GM19351 (cell line): Measurements from ENCODE around the gene RNF8.
"Not testable (repeated sequence)": the region's sequence is repeated elsewhere in the genome, so short reads cannot be mapped to it uniquely, and the experiment has no call there.

Experiments
- ATAC-seq: cut with Tn5 transposase; IDR thresholded peaks from one replicate; pipeline ENCODE4 v1.9.1; 2021; ENCODE audit warnings: mild to moderate bottlenecking, moderate library complexity; ENCODE audit not compliant: unreplicated experiment

The RNF8 gene

GRCh38 chr6:37393381-37393929 is 39.7 kb downstream of the RNF8 start:
- no peak for ATAC-seq

GRCh38 chr6:37396571-37397180 is 42.9 kb downstream of the RNF8 start:
- no peak for ATAC-seq

DNA sequence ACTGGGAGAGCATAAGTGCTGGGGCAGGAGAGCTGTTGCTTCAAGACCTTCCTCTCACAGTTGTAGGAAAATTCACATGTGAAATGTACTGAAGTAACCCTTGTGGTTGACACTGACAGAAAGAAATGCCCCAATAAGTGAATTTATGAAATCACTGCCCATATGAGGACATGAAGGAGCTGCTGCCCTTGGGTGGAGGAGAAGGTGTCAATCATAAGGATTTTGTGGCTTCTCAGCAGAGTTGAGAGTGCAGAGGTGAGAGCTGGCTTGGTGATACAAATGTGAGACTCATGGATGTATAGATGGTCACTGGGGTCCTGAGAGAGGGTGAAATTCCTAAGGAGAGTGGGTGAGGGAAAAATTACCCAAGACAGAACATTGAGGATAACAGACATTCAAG is 45.3 kb downstream of the RNF8 start:
- no peak for ATAC-seq

GRCh38 chr6:37399795-37400490 is 46.2 kb downstream of the RNF8 start:
- ATAC-seq, result no peak

DNA sequence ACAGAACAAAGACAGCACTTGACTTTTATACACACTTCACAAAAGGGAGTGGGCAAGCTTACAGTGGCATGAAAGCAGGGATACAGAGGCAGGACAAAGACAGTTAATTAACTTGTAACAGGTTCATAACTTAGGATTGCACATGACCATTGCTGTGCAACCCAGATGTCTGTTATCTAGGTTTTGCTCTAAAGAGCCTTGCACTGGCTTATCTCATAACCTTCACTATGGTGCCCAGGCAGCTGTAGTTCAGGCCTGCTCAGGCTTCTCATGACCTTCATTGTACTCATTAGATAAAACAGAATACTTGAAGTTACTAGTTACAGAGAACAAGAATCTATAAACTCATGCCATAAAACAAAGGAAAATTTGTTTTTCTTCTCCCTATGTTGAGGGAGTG is 47.9 kb downstream of the RNF8 start:
- not testable (repeated sequence) for ATAC-seq

GRCh38 chr6:37406726-37407341 is 53.1 kb downstream of the RNF8 start:
- no peak for ATAC-seq

GRCh38 chr6:37407948-37408347 is 54.2 kb downstream of the RNF8 start:
- no peak for ATAC-seq

GRCh38 chr6:37409501-37409900 is 55.7 kb downstream of the RNF8 start:
- no peak for ATAC-seq

- ATAC-seq, result no peak
These were observed 63.6 kb downstream of the RNF8 start for GRCh38 chr6:37417393-37417792.

DNA sequence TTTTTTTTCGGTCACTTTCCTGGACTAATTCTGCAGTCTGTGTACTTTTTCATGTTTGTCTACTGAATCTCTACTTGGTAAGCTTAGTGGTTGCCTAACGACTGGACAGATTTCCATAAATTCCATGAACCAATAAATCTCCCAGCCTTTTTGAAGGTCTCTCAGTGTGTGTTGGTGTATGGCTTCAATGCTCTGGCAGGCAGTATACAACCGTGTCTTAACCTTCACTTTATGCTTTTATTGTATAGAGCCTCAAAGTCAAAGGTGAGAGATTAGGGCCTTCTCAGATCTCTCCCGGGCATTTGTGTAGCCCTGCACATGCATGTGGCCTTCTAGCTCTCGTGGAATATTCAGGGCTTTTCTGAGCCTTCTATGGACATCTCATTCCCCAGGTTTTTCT is 64.9 kb downstream of the RNF8 start:
- no peak for ATAC-seq

DNA sequence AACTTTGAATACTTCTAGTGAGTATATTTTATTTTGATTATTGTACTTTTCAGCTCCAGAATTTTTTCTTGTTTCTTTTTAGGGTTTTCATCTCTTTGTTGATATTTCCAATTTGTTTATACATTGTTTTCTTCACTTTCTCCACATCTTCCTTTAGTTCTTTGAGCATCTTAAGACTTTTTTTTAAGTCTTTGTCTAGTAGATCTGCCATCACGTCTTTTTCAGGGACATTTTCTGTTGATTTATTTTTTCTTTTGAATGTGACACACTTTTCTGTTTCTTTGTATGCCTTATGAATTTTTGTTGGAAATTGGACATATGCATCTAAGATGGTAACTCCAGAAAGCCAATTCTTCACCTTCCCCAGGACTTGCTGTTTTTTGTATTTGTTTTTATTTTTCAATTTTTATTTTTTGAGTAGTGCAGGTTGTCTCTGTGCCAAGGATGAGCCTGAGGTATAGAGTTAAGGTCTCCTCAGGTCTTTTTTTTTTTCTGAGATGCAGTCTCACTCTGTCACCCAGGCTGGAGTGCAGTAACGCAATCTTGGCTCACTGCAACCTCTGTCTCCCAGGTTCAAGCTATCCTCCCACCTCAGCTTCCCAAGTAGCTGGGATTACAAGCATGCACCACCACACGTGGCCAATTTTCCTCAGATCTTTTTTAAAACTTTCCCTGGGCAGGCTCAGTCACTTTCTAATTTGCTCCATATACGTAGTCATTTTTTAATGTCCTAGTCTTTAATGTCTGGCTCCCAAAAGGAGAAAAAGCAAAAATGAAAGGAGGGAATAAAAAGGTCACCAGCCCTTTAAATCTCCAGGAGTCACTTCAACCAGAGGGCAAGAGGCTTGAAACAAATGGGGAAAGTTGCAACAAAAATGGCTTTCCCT is 72.5 kb downstream of the RNF8 start:
- ATAC-seq, result no peak

DNA sequence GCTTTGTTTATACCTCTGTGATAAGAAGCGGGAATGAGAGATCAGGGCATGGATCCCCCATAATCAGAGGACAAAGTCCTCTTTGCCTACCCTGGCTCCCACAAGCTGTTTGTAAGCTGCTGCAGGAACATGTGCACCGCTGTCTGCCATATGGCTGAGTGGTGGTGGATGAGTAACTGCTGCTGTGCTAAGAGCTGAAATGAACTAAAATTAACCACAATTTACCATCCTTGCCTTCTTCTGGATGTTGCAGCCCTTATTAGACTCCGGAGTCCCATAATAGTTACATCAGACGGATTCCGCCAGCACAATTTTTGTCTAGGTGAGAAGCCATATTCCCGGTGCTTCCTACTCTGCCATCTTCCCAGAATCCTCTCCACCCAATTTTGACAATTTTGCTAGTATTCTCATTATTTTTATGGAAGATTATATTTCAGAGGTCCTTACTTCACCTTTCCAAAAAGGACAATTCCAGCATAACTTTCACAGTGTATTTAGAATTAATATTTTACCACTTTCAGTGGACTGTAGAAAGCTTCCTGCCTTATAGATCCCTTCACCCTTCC is 73.2 kb downstream of the RNF8 start:
- ATAC-seq, result no peak

- ATAC-seq, result no peak
These were observed 75.6 kb downstream of the RNF8 start for GRCh38 chr6:37429352-37429750.

- ATAC-seq, result peak; percentile 1
These were observed 78.8 kb downstream of the RNF8 start for GRCh38 chr6:37432590-37432915.

DNA sequence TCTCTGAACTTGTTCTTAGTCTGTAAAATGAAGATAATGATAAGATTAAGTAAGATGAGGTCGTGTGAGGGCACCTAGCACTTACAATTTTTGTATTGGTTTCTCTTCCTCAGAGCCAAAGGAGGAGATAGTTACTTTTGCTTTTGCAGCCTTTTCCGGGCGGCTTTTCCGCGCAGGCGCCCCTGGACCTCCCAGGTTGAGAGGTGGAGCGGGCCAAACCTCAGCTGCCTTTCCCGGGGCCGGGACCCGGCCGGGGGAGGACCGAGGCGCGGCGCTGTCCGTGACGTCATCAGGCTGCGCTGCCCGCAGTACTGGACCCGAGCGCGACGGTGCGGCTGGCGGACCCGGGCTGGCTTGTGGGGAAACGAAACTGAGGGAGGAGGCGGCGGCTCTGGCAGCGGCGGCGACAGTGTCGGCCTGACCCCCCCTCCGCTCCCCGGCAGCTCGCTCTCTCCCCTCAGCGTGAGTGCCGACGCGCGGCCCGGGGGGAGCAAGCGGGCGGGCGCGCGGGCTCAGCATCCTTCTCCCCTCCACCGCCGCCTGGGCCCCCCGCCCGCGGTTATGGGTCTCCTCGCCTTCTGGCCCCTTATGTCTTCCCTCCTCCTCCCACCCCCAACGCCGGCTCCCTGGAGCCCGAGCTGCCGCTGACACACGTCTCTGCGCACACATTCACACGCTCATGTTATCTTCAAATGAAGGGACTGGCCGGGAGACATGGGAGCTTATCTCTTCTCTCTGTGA is 79.3 kb downstream of the RNF8 start, which contains the start of gene CMTR1:
TSS of gene CMTR1 (plus strand) at position 306 of the 741 bp plus-strand sequence. CDS start 2,409 bp downstream, outside the sequence.
- ATAC-seq, result peak; percentile 78

GRCh38 chr6:37433657-37434271 is 80.0 kb downstream of the RNF8 start:
- ATAC-seq, result peak; percentile 39

GRCh38 chr6:37435373-37435772 is 81.6 kb downstream of the RNF8 start:
- no peak for ATAC-seq

DNA sequence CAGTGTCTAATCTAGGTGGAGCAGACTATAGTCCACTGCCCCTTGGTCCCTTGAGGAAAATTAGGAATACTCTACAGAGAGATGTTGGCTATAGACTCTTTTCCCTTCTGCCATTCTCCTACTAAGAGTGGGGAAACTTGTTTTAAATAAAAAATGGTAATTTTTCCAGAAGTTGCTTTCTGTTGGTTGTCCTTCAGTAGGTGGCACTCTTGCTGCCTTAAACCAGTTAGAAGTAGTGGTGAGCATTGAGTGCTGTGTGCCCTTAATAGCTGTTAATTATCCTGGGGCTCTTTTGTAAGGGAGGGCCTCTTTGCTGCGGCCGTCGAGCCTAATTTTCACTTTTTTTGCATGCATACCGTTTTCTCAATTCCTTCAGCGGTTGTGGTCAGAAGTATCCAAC is 82.0 kb downstream of the RNF8 start:
- no peak for ATAC-seq

GRCh38 chr6:37438930-37439329 is 85.1 kb downstream of the RNF8 start:
- ATAC-seq, result no peak

- ATAC-seq, result no peak
These were observed 87.9 kb downstream of the RNF8 start for GRCh38 chr6:37441651-37442050.
